Activated gamma-delta T cell treated with anti-CD3 and anti-CD28 coated beads, Interleukin-2, amount 50 U/mL, for 16 hours (primary cell): ENCODE data around the gene CACNA1B.
"Not testable (repeated sequence)": the region's sequence is repeated elsewhere in the genome, so short reads cannot be mapped to it uniquely, and the experiment has no call there.

Experiments
- DNase-seq: peaks from one replicate; pipeline ENCODE4 v3.0.0-alpha.2; 2020; ENCODE audit warnings: low read depth

The CACNA1B gene

GRCh38 chr9:137889966-137890365 lies 12.4 kb downstream of the CACNA1B start:
- not testable (repeated sequence) for DNase-seq

GRCh38 chr9:137890768-137891587 lies 13.4 kb downstream of the CACNA1B start:
- not testable (repeated sequence) for DNase-seq

- DNase-seq = no peak
Measured at GRCh38 chr9:137891588-137892423, 14.2 kb downstream of the CACNA1B start.

GRCh38 chr9:137892424-137893191 lies 15.0 kb downstream of the CACNA1B start:
- DNase-seq = no peak

- DNase-seq = no peak
Measured at GRCh38 chr9:137893670-137894069, 16.1 kb downstream of the CACNA1B start.

GRCh38 chr9:137899551-137900360 lies 22.2 kb downstream of the CACNA1B start:
- no peak for DNase-seq

- no peak for DNase-seq
Measured at GRCh38 chr9:137900584-137901310, 23.2 kb downstream of the CACNA1B start.

- no peak for DNase-seq
Measured at GRCh38 chr9:137902646-137903045, 25.1 kb downstream of the CACNA1B start.

GRCh38 chr9:137905740-137906139 lies 28.2 kb downstream of the CACNA1B start:
- DNase-seq = no peak

- no peak for DNase-seq
Measured at GRCh38 chr9:137907776-137908175, 30.2 kb downstream of the CACNA1B start.

- DNase-seq = no peak
Measured at GRCh38 chr9:137912671-137913070, 35.1 kb downstream of the CACNA1B start.

GRCh38 chr9:137913132-137913531 lies 35.5 kb downstream of the CACNA1B start:
- DNase-seq = no peak

- DNase-seq = no peak
Measured at GRCh38 chr9:137913771-137914767, 36.5 kb downstream of the CACNA1B start.

GRCh38 chr9:137916540-137916939 lies 39.0 kb downstream of the CACNA1B start:
- DNase-seq = no peak

GRCh38 chr9:137917116-137917515 lies 39.5 kb downstream of the CACNA1B start:
- no peak for DNase-seq

- no peak for DNase-seq
Measured at GRCh38 chr9:137917795-137918194, 40.2 kb downstream of the CACNA1B start.

- DNase-seq = no peak
Measured at GRCh38 chr9:137918331-137919094, 40.9 kb downstream of the CACNA1B start.

- DNase-seq = no peak
Measured at GRCh38 chr9:137919095-137919465, 41.5 kb downstream of the CACNA1B start.

GRCh38 chr9:137919649-137920141 lies 42.1 kb downstream of the CACNA1B start:
- DNase-seq = no peak
